Smooth muscle cell (in vitro differentiated cells): Measurements from ENCODE around the gene SLC12A1. TPM values are rescaled to one million over a fixed set of nuclear protein-coding genes. Genes with fewer than 3 reads are reported as not detected.

Experiments
- DNase-seq: peaks from one replicate; lab custom pipeline; 2025; ENCODE audit not compliant: unreplicated experiment; lab: John Stamatoyannopoulos, UW
- H2AFZ ChIP-seq: fragments of 200-600 bp; sonication (generic); 2 replicates; pipeline ENCODE4 v1.6.0; 2016; ENCODE audit warnings: antibody characterized with exemption, low read depth, mild to moderate bottlenecking
- H3F3A ChIP-seq: fragments of 200-600 bp; sonication (generic); 2 replicates; pipeline ENCODE4 v1.6.0; 2017; ENCODE audit warnings: antibody characterized with exemption, low read depth
- H3K27ac ChIP-seq: fragments of 200-600 bp; sonication (generic); 2 replicates; pipeline ENCODE4 v1.5.1; 2016; ENCODE audit warnings: low read depth, mild to moderate bottlenecking
- H3K27me3 ChIP-seq: fragments of 200-600 bp; sonication (generic); 2 replicates; pipeline ENCODE4 v1.6.1; 2016; ENCODE audit warnings: low read depth, mild to moderate bottlenecking
- H3K36me3 ChIP-seq: fragments of 200-600 bp; sonication (generic); 2 replicates; pipeline ENCODE4 v1.5.1; 2016; ENCODE audit warnings: low read depth
- H3K4me1 ChIP-seq: fragments of 200-600 bp; sonication (generic); 2 replicates; pipeline ENCODE4 v1.5.1; 2016; ENCODE audit warnings: low read depth
- H3K4me2 ChIP-seq: fragments of 200-600 bp; sonication (generic); 2 replicates; pipeline ENCODE4 v1.6.0; 2016; ENCODE audit warnings: mild to moderate bottlenecking
- H3K4me3 ChIP-seq: fragments of 200-600 bp; sonication (generic); 2 replicates; pipeline ENCODE4 v1.5.1; 2016; ENCODE audit warnings: mild to moderate bottlenecking
- H3K79me2 ChIP-seq: fragments of 200-600 bp; sonication (generic); 2 replicates; pipeline ENCODE4 v1.6.0; 2016; ENCODE audit warnings: low read depth, mild to moderate bottlenecking
- H3K9ac ChIP-seq: fragments of 200-600 bp; sonication (generic); 2 replicates; pipeline ENCODE4 v1.6.0; 2016; ENCODE audit warnings: low read depth
- H3K9me3 ChIP-seq: fragments of 200-600 bp; sonication (generic); replicated peaks from 2 replicates; pipeline ENCODE4 v1.5.1; 2016; ENCODE audit warnings: low read depth
- H4K20me1 ChIP-seq: fragments of 200-600 bp; sonication (generic); 2 replicates; pipeline ENCODE4 v1.6.0; 2016; ENCODE audit warnings: low read depth
- WGBS: methylation state at CpG from one replicate; pipeline ENCODE4 v1.1.7; 2016; ENCODE audit warnings: low lambda C conversion rate; 5-methylcytosine and 5-hydroxymethylcytosine counted together
- polyA plus RNA-seq: library from polyadenylated mRNA; unstranded; fragments of >200 nt; fragmentation: Nextera tagmentation; extraction: Ambion mirVana; gene quantifications from 2 replicates; pipeline ENCODE4 v1.2.1, GENCODE V29; 2016
- total RNA-seq: library from RNA; depleted of rRNA; stranded (reverse); fragments of >200 nt; gene quantifications from 2 replicates; pipeline ENCODE4 v1.2.3, GENCODE V29; 2014
- TF ChIP-seq, protein P1 (sequence below): fragments of 200-600 bp; sonication (generic); IDR thresholded peaks from 2 replicates; pipeline ENCODE4 v1.5.1; 2017; ENCODE audit warnings: borderline replicate concordance, mild to moderate bottlenecking, antibody characterized with exemption; ENCODE audit not compliant: insufficient read depth, poor library complexity, severe bottlenecking

SLC12A1 gene
- total and polyA plus RNA-seq, 2 experiments from 2014 or later = not detected

DNA sequence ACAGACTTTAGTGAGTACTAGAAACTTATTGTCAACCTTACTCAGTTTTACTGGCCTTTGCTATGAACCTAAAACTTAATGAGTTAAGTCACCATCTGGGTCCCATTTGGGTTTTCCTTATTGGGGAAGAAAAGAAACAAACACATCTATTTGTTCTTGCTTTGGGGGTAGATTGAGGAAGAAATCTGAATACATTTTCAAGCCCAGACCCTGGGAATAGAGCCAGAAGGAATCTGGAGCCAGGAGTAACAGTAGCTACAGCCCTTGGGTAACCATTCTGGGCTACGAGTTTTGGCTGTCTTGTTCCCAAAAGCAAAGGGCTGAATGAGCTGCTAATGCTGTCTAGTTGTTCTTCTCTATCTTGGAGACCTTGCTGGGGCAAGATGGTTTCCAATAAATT, 16.5 kb downstream of the SLC12A1 start:
- Histone ChIP-seq H3K4me1 (no peaks in the 10 kb centered on the region), H3K27ac (no peak overlapping the region), H3K4me2 (no peak overlapping the region), H4K20me1 (no peaks in the 10 kb centered on the region), H3K27me3 (peaks cover 12% of the 10 kb centered on the region), H3K9ac (no peak overlapping the region), H3F3A (no peaks in the 10 kb centered on the region), H3K4me3 (no peak overlapping the region), H3K9me3 (no peaks in the 10 kb centered on the region), H3K36me3 (no peaks in the 10 kb centered on the region), H2AFZ (no peak overlapping the region), H3K79me2 (no peaks in the 10 kb centered on the region)
- TF ChIP-seq, protein P1, sequence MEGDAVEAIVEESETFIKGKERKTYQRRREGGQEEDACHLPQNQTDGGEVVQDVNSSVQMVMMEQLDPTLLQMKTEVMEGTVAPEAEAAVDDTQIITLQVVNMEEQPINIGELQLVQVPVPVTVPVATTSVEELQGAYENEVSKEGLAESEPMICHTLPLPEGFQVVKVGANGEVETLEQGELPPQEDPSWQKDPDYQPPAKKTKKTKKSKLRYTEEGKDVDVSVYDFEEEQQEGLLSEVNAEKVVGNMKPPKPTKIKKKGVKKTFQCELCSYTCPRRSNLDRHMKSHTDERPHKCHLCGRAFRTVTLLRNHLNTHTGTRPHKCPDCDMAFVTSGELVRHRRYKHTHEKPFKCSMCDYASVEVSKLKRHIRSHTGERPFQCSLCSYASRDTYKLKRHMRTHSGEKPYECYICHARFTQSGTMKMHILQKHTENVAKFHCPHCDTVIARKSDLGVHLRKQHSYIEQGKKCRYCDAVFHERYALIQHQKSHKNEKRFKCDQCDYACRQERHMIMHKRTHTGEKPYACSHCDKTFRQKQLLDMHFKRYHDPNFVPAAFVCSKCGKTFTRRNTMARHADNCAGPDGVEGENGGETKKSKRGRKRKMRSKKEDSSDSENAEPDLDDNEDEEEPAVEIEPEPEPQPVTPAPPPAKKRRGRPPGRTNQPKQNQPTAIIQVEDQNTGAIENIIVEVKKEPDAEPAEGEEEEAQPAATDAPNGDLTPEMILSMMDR = no peak
- WGBS = 90% methylated on average over 1 of the region's 1 CpG
- DNase-seq = no peak

DNA sequence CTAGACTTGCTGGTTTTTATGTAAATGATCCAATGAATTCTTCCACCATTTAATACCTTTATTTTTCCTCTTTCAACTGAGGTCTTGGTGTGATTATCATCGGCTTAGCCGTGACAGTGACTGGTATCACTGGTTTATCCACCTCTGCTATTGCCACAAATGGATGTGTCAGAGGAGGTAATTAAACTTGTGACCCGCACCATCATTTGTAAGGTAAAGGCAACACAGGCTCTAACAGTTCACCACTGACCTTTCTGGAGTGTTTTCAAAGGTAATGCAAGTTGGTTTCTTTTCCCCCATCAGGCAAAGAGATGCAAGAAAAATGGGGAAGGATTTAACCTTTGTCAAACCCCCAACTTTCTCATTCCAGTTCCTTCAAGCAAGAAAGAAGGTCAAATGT, 19.7 kb downstream of the SLC12A1 start:
- TF ChIP-seq, protein P1 = no peak
- no peak for DNase-seq
- H3K9ac ChIP-seq = no peak overlapping the region
- H3K4me3 ChIP-seq = no peak overlapping the region
- no peaks in the 10 kb centered on the region for H3F3A ChIP-seq
- no peaks in the 10 kb centered on the region for H3K9me3 ChIP-seq
- no peaks in the 10 kb centered on the region for H3K79me2 ChIP-seq
- no peaks in the 10 kb centered on the region for H3K36me3 ChIP-seq
- no peak overlapping the region for H3K4me2 ChIP-seq
- H4K20me1 ChIP-seq = no peaks in the 10 kb centered on the region
- 89% methylated on average over 3 of the region's 3 CpGs for WGBS
- no peak overlapping the region for H2AFZ ChIP-seq
- no peaks in the 10 kb centered on the region for H3K4me1 ChIP-seq
- H3K27ac ChIP-seq = no peak overlapping the region
- H3K27me3 ChIP-seq = peaks cover 12% of the 10 kb centered on the region

DNA sequence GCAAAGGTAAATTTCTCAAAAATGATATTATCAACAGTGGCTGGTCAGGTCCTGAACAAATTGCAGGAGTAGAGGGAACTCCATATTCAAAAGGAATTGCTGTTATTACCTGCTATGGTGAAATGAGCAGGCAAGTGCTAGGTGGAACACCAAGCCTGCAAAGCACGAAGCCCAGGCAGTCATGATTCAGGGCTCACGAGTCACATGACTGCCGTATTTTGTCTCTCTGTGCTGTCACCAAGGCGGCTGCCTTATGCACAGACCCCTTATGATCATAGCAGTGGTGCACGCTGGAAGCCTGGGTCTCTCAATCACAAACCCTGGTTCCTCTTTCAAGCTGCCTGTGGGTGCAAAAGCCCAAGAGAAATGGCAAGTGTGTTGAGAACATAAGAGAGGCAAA, 24.4 kb downstream of the SLC12A1 start:
- H3K4me2 ChIP-seq = no peak overlapping the region
- H3K79me2 ChIP-seq = no peaks in the 10 kb centered on the region
- no peaks in the 10 kb centered on the region for H3K36me3 ChIP-seq
- no peaks in the 10 kb centered on the region for H3K4me1 ChIP-seq
- TF ChIP-seq, protein P1 = no peak
- H3K27ac ChIP-seq = no peak overlapping the region
- H4K20me1 ChIP-seq = no peaks in the 10 kb centered on the region
- no peaks in the 10 kb centered on the region for H3K9me3 ChIP-seq
- no peak overlapping the region for H3K9ac ChIP-seq
- H3K27me3 ChIP-seq = no peaks in the 10 kb centered on the region
- WGBS = 84% methylated on average over 5 of the region's 5 CpGs
- H3K4me3 ChIP-seq = no peak overlapping the region
- DNase-seq = no peak
- H2AFZ ChIP-seq = no peak overlapping the region
- no peaks in the 10 kb centered on the region for H3F3A ChIP-seq

DNA sequence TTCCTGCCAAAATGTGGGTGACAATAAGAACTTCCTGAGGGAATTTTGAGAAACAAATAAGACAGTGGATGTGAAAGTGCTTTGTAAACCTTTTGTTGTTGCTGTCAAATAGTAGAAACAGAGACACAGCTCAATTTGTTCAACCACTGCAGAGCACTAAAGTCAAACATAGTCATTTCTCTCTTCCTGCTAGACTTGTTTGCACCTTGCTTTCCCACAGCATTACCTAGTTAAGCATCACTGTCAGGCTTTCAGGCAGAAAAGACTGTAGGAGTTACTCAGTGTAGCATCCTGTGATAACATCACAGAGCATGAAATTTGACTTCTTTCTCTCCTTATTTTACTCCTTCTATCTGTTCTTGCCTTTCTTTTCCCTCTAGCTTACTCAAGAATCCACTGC, 27.1 kb downstream of the SLC12A1 start:
- H3K27me3 ChIP-seq = no peaks in the 10 kb centered on the region
- no peak overlapping the region for H3K4me2 ChIP-seq
- H3K36me3 ChIP-seq = no peaks in the 10 kb centered on the region
- H3K4me1 ChIP-seq = no peaks in the 10 kb centered on the region
- no peaks in the 10 kb centered on the region for H4K20me1 ChIP-seq
- no peak overlapping the region for H3K4me3 ChIP-seq
- no peak overlapping the region for H3K9ac ChIP-seq
- no peaks in the 10 kb centered on the region for H3K9me3 ChIP-seq
- H3K27ac ChIP-seq = no peak overlapping the region
- H2AFZ ChIP-seq = no peak overlapping the region
- H3F3A ChIP-seq = no peaks in the 10 kb centered on the region
- no peaks in the 10 kb centered on the region for H3K79me2 ChIP-seq
- TF ChIP-seq, protein P1 = no peak
- DNase-seq = no peak
